ENCODE measurements around the gene C11orf98. TPM values are rescaled to one million over a fixed set of nuclear protein-coding genes. Genes with fewer than 3 reads are reported as not detected.
A peak's percentile ranks its signal among the peaks of the same experiment; 100 is the strongest.
"Not testable (repeated sequence)": the region's sequence is repeated elsewhere in the genome, so short reads cannot be mapped to it uniquely, and the experiment has no call there.

The C11orf98 gene
- total RNA-seq: 27.1 TPM
- long read RNA-seq, transcript C11orf98-201 (4 exons, 654 nt): major isoform, 25 of 25 reads
- long read RNA-seq, partial matches to known transcripts: 0 of 25 reads
- long read RNA-seq, other reads (novel, unspliced or antisense): 0 of 25 reads

DNA sequence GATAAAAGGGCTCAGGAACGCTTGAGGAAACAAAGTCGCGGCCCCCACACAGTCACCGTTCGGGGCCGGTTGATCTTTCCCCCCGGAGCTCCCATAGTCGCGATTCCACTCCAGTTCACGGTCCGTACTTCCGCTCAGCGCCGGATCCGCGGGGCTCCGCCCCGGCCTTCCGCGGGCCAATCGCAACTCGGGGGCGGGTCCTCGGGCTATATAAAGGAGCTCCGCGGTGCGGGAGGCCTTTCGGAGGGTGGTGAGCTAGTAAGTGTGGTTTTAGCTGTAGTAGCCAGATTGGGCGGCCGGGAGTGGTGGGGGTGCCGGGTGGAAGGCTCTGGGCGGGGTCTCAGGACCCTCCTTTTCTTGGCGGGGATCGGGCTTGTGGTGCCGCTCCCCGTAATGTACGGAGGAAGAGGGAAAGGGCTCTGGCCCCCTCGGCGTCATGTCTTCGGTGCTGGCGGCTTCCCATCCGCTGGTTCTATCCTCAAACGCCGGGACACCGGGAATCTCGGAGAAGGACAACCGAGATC lies at the start of gene C11orf98, which contains the start of gene CSKMT:
C11orf98 (minus strand) TSS at position 136 of the 524 bp plus-strand sequence; CDS start at position 95, 41 bp downstream.
CSKMT (plus strand) TSS at position 238 of the 524 bp plus-strand sequence. CDS start 568 bp downstream, outside the sequence.
- intact Hi-C loops (cut with micrococcal nuclease): no loop called here
- ATAC-seq: peak; percentile 98

DNA sequence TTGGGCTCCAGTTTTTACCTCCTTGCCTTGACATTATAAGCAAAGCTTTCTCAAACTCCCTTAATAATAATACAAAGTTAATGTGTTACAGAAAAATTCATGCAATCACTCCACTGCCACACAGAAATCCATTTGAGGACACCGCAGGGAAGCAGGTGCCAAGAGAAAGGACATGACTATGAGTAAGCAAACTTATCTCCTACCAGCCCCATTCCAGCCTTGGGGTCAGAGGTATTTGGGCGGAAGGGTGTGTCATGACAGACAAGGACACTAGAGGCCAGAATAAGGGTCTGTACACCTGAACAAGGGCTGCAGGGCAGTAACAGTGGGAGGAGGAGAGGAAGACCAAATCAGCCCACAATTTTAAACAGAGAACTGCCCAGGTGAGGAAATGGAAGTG lies 48.3 kb upstream of the C11orf98 start:
- ATAC-seq (peak; percentile 13), DNase-seq (no peak)
- intact Hi-C loops (cut with micrococcal nuclease): no loop called here

More for the DNA sequence above, at the start of gene C11orf98, which contains the start of gene CSKMT:
- DNase-seq: peak; percentile 95

DNA sequence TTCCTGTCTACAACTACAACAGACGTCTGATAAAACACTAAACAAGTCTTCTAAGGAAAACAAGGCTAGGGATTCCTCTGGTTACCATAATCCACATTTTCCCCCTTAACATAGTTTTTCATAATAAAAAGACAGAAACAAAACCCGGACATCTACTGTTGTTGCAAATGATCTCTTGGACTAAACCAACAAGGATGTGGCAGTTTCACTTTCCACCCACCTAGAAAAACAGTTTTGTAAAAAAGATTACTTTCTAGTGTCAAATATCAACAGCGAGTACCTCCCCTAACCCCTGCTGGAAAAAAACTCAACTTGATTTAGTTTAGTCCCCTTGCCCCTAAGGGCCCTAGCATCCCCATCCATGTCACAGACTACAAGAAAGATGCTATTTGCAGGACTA lies 47.9 kb upstream of the C11orf98 start:
- intact Hi-C loops (cut with micrococcal nuclease): no loop called here
- no peak for DNase-seq
- ATAC-seq: no peak

DNA sequence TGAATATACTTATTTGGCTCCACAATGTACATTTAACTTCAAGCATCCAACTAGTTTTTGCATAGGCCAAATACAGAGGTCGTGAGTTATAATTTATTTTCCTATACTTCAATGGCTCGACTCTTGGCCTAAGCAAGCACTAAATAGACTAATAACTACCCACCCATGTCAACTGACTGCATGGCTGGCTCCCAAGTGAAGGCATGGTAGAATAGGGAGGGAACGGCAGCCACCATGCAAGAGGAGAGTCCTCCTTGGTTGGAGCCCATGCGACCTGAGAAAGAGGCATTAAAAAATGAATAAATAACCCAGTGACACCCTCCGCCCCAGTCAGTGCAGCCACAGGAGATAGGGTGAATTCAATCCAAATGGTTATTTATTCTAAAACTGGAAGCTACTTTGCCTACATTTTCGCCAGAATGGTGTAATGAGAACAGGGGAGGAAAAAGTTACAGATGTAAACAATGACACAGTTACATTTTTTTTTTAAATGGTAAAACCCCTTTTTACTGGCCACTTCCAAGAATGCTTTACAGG lies 47.3 kb upstream of the C11orf98 start:
- intact Hi-C loops (cut with micrococcal nuclease): no loop called here
- ATAC-seq (no peak), DNase-seq (no peak)

- intact Hi-C loops (cut with micrococcal nuclease): no loop called here
- no peak for ATAC-seq
- DNase-seq: no peak
Measured at GRCh38 chr11:62710001-62710345, 45.0 kb upstream of the C11orf98 start.

DNA sequence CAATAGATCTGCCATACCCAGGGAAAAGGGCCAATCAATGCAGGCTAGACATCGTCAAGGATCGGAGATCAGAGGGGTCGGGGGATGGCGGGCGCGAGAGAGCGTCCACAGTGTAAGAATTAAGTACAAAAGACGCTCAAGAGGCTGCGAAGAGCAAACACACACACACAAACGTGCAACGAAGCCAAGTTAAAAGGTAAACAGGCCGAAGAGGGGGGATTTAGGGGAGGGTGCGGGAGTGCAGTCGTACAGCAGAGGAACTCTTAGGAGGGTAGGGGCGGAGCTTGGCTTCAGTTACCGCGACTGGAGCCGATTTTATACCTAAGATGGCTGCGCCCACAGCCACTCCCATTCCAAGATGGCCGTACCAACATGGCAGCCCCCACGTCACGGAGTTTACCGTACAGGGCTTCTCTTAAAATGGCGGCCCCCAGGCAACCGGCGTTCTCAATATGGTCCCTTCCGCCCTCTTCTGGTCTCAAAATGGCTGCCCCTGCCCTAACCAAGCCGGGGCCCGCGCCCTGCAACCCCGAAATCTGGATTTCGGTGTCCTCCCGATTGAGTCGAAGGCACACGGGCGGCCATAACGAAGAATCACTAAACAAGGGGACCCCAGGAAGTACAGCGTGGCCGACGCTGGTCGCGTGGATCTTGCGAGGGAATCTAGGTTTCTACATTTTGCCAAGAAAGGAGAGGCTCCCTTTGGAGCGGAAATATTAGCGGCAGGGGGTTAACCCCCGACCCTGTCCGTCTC lies 44.4 kb upstream of the C11orf98 start:
- DNase-seq (peak; percentile 98), ATAC-seq (peak; percentile 81)
- intact Hi-C loops (cut with micrococcal nuclease): no loop called here

- DNase-seq (no peak), ATAC-seq (peak; percentile 1)
- intact Hi-C loops (cut with micrococcal nuclease): no loop called here
Measured at GRCh38 chr11:62708793-62709192, 43.8 kb upstream of the C11orf98 start.

DNA sequence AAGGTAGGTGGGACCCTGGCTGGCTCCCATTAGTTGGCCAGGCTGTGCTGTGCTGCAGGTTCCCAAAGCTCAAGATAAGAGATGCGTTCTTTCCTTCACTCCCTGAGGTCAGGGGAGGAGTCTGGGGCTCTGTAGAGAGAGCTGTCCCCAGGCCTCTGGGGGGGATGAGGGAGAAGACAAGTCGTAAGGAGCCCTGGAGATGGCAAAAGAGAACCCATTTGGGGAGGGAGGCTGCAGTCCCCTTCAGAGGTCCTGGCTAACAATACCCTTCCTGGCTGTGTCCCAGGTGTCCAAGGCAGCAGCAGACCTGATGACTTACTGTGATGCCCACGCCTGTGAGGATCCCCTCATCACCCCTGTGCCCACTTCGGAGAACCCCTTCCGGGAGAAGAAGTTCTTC lies 43.4 kb upstream of the C11orf98 start:
- intact Hi-C loops (cut with micrococcal nuclease): no loop called here
- DNase-seq: no peak
- no peak for ATAC-seq

DNA sequence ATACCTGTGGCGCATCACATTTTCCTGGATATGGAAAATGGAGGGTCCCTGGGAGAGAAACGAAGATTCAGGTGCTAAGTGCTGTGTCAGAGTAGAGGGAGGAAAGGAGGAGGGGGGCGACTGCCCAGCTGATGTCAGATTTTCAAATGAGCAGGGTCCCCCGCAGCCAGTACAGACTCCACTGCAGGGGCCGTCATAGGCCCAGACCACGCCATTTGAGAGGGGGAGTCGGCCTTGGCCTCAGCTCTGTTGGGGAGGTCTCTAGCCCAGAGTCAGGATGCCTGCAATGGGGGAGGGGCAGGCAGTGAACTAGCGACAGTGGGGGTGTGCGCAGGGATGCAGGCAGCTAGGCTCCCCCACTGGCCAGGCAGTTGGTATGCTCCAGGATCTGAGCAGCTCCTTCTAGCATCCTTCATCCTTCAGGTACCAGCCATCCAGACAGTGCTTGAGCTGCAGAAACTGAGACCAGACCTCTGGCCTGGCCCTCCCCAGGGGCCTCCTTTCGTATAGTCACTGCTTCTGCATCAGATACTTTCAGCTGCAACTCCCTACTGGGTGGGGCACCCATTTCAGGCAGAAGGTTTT lies 42.4 kb upstream of the C11orf98 start, which contains the start of the genes BSCL2 and GNG3:
BSCL2 (minus strand) TSS at position 148 of the 585 bp plus-strand sequence. CDS start 229 bp downstream, outside the sequence.
GNG3 (plus strand) TSS at position 400 of the 585 bp plus-strand sequence. CDS start 620 bp downstream, outside the sequence.
- DNase-seq: peak; percentile 37
- intact Hi-C loops (cut with micrococcal nuclease): no loop called here
- no peak for ATAC-seq

DNA sequence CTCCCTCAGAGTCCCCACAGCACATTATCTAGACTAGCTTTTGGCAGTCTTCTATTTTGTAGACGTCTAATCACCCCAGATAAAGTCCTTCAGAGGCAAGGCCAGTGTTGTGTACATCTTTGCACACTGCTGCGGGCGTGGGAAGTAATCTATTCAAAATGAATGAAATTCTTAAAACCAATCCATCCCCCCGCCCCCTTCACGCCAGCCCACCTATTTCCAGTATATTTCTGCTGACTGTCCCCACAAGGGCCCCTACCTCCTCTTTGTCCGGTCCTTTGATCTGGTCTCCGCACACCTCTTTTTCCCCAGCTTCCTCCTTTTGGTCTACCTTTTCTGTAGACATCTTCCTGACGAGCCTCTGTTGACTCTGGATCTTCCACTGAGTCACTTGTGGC lies 41.8 kb upstream of the C11orf98 start:
- ATAC-seq: no peak
- no peak for DNase-seq
- intact Hi-C loops (cut with micrococcal nuclease): no loop called here

DNA sequence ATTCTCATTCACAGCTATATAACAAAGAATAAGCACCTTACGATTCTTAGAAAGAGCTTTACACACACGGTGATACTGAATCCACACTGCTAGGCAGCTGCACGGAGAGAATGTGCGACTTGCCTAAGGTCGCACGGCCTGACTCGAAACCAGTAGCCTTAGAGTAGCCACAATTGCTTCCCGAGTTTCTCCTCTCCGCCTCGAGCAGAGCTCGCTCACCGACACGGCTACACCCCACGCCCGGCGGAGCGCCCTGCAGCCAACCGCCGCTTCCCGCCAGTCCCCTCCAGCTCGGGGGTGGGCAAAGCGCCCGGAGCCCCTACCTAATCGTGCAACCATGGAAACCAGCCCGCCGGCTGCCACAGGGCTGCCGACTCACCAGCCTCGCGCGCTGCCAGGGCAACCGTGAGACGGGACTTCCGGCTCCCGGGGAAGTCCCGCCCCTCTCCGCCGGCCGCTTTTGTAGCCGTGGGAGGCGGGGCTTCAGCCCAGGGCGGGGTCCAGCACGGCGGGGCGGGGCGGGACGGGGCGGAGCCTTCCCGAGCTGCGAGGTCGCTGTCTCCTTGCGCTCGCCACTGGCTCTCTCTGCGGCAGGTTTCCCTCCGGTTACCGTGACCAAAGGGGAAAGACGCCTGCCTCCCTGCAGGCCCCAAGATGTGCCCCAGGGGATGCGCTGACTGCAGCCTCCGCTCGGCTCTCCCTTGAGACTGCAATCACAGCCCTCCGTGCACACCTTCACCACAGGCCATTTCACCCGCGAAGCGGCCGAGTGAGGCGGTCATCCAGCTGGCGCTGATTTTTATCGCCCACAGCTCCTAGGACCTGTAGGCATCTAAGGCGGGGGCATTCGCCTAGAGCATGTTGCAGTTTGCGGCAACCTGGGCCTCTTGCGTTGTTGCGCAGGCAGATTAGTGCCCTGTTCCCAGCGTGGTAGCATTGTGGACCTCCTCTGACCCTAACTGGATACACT lies 41.2 kb upstream of the C11orf98 start:
- intact Hi-C loops (cut with micrococcal nuclease): no loop called here
- ATAC-seq: peak; percentile 84
- peak; percentile 98 for DNase-seq

DNA sequence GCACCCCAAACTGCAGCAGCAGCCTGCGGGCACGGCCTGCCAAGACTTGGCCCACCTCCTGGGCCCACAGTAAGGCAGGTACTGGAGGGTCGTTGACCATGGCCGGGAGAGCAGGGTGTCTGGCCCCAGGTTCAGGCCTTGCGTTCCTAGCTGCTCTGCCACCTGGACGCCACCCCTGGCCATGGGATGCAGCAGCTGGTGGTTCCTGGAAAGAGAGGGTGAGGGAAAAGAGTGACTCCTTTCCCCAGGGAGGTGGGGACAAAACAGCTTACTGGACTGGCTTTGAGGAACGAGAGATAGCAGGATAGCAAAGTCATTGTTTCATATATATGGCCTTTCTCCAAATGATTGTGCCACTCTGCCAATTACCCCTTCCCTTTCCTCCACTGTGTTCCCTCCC lies 40.4 kb upstream of the C11orf98 start:
- intact Hi-C loops (cut with micrococcal nuclease): no loop called here
- no peak for DNase-seq
- no peak for ATAC-seq

DNA sequence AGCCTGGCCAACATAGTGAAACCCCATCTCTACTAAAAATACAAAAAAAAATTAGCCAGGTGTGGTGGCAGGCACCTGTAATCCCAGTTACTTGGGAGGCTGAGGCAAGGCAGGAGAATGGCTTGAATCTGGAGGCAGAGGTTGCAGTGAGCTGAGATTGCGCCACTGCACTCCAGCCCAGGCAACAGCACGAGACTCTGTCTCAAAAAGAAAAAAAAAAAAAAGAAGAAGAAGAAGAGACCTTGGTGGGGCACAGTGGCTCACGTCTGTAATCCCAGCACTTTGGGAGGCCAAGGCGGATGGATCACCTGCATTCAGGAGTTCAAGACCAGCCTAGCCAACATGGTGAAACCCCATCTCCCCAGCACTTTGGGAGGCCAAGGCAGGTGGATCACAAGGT lies 38.9 kb upstream of the C11orf98 start:
- intact Hi-C loops (cut with micrococcal nuclease); DNase-seq; ATAC-seq: not testable (repeated sequence)

GRCh38 chr11:62702246-62702645 lies 37.2 kb upstream of the C11orf98 start:
- DNase-seq (no peak), ATAC-seq (no peak)
- intact Hi-C loops (cut with micrococcal nuclease): no loop called here

GRCh38 chr11:62694455-62695167 lies 29.6 kb upstream of the C11orf98 start:
- DNase-seq (peak; percentile 83), ATAC-seq (peak; percentile 80)
- intact Hi-C loops (cut with micrococcal nuclease): no loop called here

DNA sequence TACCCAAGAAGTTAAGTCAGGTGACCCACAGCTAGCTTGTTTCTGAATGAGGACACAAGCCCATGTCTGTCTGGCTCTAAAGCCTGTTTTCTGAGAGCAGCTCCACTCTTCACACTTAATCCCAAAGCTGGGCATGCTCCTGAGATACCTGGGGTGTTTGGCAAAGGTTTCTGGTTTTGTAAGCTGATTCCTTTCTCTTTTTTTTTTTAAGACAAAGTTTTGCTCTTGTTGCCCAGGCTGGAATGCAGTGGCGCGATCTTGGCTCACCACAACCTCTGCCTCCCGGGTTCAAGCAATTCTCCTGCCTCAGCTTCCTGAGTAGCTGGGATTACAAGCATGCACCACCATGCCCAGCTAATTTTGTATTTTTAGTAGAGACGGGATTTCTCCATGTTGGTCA lies 28.6 kb upstream of the C11orf98 start:
- ATAC-seq; DNase-seq; intact Hi-C loops (cut with micrococcal nuclease): not testable (repeated sequence)

GRCh38 chr11:62689421-62690183 lies 24.6 kb upstream of the C11orf98 start, which contains the start of gene LRRN4CL:
Gene LRRN4CL (minus strand): TSS chr11:62689530. CDS start chr11:62688508, 1,022 bp downstream.
- ATAC-seq (peak; percentile 89), DNase-seq (peak; percentile 81)
- intact Hi-C loops (cut with micrococcal nuclease): no loop called here

All from left ventricle myocardium superior (tissue), 1 donor.